ENCODE measurements around the gene VCAN.

GRCh38 chr5:83527722-83528438, 56.3 kb downstream of the VCAN start:
- TF ChIP-seq SAP30 (IDR thresholded peaks at IDR 0.05; ENCODE audit: insufficient read depth, insufficient replicate concordance, low read length) (no peak), CTCF (IDR thresholded peaks at IDR 0.05; ENCODE audit: control extremely low read depth in 1 of 3, insufficient read depth in 1 of 3, low read depth in 1 of 3, low read length in 3 of 3) (no peak)

Measured in H1 (cell line).